Measurements from ENCODE around the gene UBQLN2. TPM values are rescaled to one million over a fixed set of nuclear protein-coding genes. Genes with fewer than 3 reads are reported as not detected.

Gene UBQLN2
- total RNA-seq: 13.7 TPM in 2 replicates

GRCh38 chrX:56563231-56564161, at the start of gene UBQLN2:
Gene UBQLN2 (plus strand): TSS chrX:56563627. CDS start chrX:56563874, 247 bp downstream.

Other genes with a start within 250 kb of the UBQLN2 start
- gene NBDY, start 165.6 kb downstream of the UBQLN2 start, total RNA-seq: 8.9 and 11.2 TPM in 2 replicates